Lower leg skin (tissue), 3 donors: Measurements from ENCODE around the gene DLG5.

ENCODE experiments used
- CTCF ChIP-seq, 3 donors: fragments of 450-650 bp; IDR thresholded peaks; one replicate each; pipeline ENCODE4 v1.5.1; 2016; ENCODE audit warnings: antibody characterized with exemption in 3 of 3, mild to moderate bottlenecking in 3 of 3, moderate library complexity in 2 of 3
- POLR2A ChIP-seq, 2 donors: fragments of 450-650 bp; IDR thresholded peaks; one replicate each; pipeline ENCODE4 v1.6.1; 2016 to 2017; ENCODE audit warnings: antibody characterized with exemption in 2 of 2, mild to moderate bottlenecking in 1 of 2, moderate library complexity in 1 of 2

- no peak for TF ChIP-seq CTCF (IDR thresholded peaks at IDR 0.05)
- TF ChIP-seq POLR2A (IDR thresholded peaks at IDR 0.05): no peak
Measured at GRCh38 chr10:77843264-77843663, 83.3 kb downstream of the DLG5 start.
